Transverse colon (tissue), 4 donors: Measurements from ENCODE around the gene PPM1L.

Source experiments
- POLR2AphosphoS5 ChIP-seq, 3 donors: sonication (generic); formaldehyde crosslinking; IDR thresholded peaks; one replicate each; pipeline ENCODE4 v1.6.1; 2016; ENCODE audit warnings: antibody characterized with exemption in 3 of 3
- TF ChIP-seq, protein P1 (sequence below), 5 experiments: fragments of 200-600 bp in 3 of 5; fragments of 450-650 bp in 2 of 5; sonication (generic) in 3 of 5; IDR thresholded peaks; 1 replicate in 2 of 5; 2 replicates in 3 of 5; pipeline ENCODE4 v1.5.1; 2016 to 2017; ENCODE audit warnings: antibody characterized with exemption in 5 of 5, inconsistent platforms in 3 of 5, mild to moderate bottlenecking in 2 of 5, moderate library complexity in 1 of 5

DNA sequence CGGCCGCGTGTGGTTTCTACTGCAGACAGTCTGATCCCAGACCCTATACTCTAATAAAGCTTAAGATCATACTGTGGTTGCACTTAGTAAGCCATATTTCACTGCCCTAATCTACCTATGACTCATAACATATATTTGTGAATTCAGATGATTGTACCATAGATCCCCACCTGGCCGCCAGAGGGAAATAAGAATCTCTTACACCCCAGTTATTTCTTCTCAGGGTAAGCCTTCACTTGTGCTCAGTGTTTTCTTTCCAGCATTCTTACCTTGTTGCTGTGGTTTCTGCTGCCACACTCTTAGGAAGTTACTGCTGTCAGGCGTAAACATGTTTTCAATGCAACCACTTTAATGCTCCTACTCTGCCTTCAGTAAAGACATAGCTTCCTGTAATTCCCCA, 243.2 kb downstream of the PPM1L start:
- no peak for TF ChIP-seq POLR2AphosphoS5 (IDR thresholded peaks at IDR 0.05)
- TF ChIP-seq, protein P1, sequence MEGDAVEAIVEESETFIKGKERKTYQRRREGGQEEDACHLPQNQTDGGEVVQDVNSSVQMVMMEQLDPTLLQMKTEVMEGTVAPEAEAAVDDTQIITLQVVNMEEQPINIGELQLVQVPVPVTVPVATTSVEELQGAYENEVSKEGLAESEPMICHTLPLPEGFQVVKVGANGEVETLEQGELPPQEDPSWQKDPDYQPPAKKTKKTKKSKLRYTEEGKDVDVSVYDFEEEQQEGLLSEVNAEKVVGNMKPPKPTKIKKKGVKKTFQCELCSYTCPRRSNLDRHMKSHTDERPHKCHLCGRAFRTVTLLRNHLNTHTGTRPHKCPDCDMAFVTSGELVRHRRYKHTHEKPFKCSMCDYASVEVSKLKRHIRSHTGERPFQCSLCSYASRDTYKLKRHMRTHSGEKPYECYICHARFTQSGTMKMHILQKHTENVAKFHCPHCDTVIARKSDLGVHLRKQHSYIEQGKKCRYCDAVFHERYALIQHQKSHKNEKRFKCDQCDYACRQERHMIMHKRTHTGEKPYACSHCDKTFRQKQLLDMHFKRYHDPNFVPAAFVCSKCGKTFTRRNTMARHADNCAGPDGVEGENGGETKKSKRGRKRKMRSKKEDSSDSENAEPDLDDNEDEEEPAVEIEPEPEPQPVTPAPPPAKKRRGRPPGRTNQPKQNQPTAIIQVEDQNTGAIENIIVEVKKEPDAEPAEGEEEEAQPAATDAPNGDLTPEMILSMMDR (IDR thresholded peaks at IDR 0.05): no peak
